GM20431 (cell line): ENCODE measurements around the gene EBI3.
"Not testable (repeated sequence)": the region's sequence is repeated elsewhere in the genome, so short reads cannot be mapped to it uniquely, and the experiment has no call there.

Source experiments
- in situ Hi-C: fragments of 300-500 bp; cut with MseI, MboI; formaldehyde crosslinking; loops from one replicate; pipeline ENCODE4 v1.15.0; 2020; ENCODE audit warnings: low sequenced_read_pairs; ENCODE audit not compliant: unreplicated experiment

EBI3 gene

GRCh38 chr19:4232614-4233281 lies 3.4 kb downstream of the EBI3 start:
- in situ Hi-C loops: no loop called here

- in situ Hi-C loops: no loop called here
These were observed 4.0 kb downstream of the EBI3 start for GRCh38 chr19:4233282-4233853.

- in situ Hi-C loops: no loop called here
These were observed 5.0 kb downstream of the EBI3 start for GRCh38 chr19:4234142-4234861.

GRCh38 chr19:4234862-4235201 lies 5.5 kb downstream of the EBI3 start:
- in situ Hi-C loops: no loop called here

GRCh38 chr19:4237510-4237909 lies 8.2 kb downstream of the EBI3 start:
- in situ Hi-C loops: not testable (repeated sequence)

- in situ Hi-C loops: no loop called here
These were observed 9.5 kb downstream of the EBI3 start for GRCh38 chr19:4238831-4239230.

- in situ Hi-C loops: no loop called here
These were observed 12.6 kb downstream of the EBI3 start for GRCh38 chr19:4241824-4242430.

- in situ Hi-C loops: not testable (repeated sequence)
These were observed 16.6 kb downstream of the EBI3 start for GRCh38 chr19:4245938-4246337.

- in situ Hi-C loops: no loop called here
These were observed 17.7 kb downstream of the EBI3 start, which contains the start of gene YJU2 for GRCh38 chr19:4246767-4247593. YJU2 (plus strand) TSS chr19:4247080; CDS start chr19:4247147, 67 bp downstream.

GRCh38 chr19:4256563-4256962 lies 27.2 kb downstream of the EBI3 start:
- in situ Hi-C loops: no loop called here

- in situ Hi-C loops: no loop called here
These were observed 27.7 kb downstream of the EBI3 start for GRCh38 chr19:4257025-4257424.

- in situ Hi-C loops: no loop called here
These were observed 28.9 kb downstream of the EBI3 start for GRCh38 chr19:4258181-4258580.

GRCh38 chr19:4260613-4261191 lies 31.4 kb downstream of the EBI3 start:
- in situ Hi-C loops: no loop called here

GRCh38 chr19:4264812-4265211 lies 35.5 kb downstream of the EBI3 start:
- in situ Hi-C loops: no loop called here

- in situ Hi-C loops: no loop called here
These were observed 37.1 kb downstream of the EBI3 start for GRCh38 chr19:4266253-4267000.

GRCh38 chr19:4267101-4267900 lies 38.0 kb downstream of the EBI3 start:
- in situ Hi-C loops: no loop called here

GRCh38 chr19:4267901-4268815 lies 38.8 kb downstream of the EBI3 start:
- in situ Hi-C loops: no loop called here
